Muscle of back (tissue), 11 donors: ENCODE measurements around the gene PFKFB3. TPM values are rescaled to one million over a fixed set of nuclear protein-coding genes. Genes with fewer than 3 reads are reported as not detected.
"Not testable (repeated sequence)": the region's sequence is repeated elsewhere in the genome, so short reads cannot be mapped to it uniquely, and the experiment has no call there.

Experiments
- DNase-seq, 3 donors: peaks; one replicate each; pipeline versions ENCODE4 v3.0.0 to v3.0.0-alpha.2; 2013
- polyA plus RNA-seq, 10 donors: library from polyadenylated mRNA; unstranded; fragments of 120-200 nt; gene quantifications; one replicate each; pipeline ENCODE4 v1.2.1, GENCODE V29; 2013; ENCODE audit not compliant: insufficient read length in 10 of 10

PFKFB3 gene
- polyA plus RNA-seq, 10 donors = 9.2 to 15.8 (median 12.2) TPM

GRCh38 chr10:6200734-6201515 is 1.8 kb upstream of the PFKFB3 start:
- peak; percentile 52 to 75 (median 58) for DNase-seq

- DNase-seq = peak; percentile 59 to 86 (median 82)
Measured at GRCh38 chr10:6201516-6201975, 1.2 kb upstream of the PFKFB3 start.

- DNase-seq = no peak
Measured at GRCh38 chr10:6202098-6202683, 541 bp upstream of the PFKFB3 start.

- peak in 2 of 3 donors; percentile 71 to 88 for DNase-seq
Measured at GRCh38 chr10:6203331-6204062, 765 bp downstream of the PFKFB3 start.

GRCh38 chr10:6204063-6204340 is 1.3 kb downstream of the PFKFB3 start:
- no peak for DNase-seq

- peak in 1 of 3 donors; percentile 36 for DNase-seq
Measured at GRCh38 chr10:6204341-6205191, 1.8 kb downstream of the PFKFB3 start.

GRCh38 chr10:6206486-6206885 is 3.8 kb downstream of the PFKFB3 start:
- not testable (repeated sequence) for DNase-seq

GRCh38 chr10:6207658-6208057 is 4.9 kb downstream of the PFKFB3 start:
- no peak for DNase-seq

- no peak for DNase-seq
Measured at GRCh38 chr10:6208799-6209235, 6.1 kb downstream of the PFKFB3 start.

- DNase-seq = no peak
Measured at GRCh38 chr10:6211341-6211670, 8.6 kb downstream of the PFKFB3 start.

- DNase-seq = peak in 2 of 3 donors; percentile 21 to 40
Measured at GRCh38 chr10:6211671-6212635, 9.2 kb downstream of the PFKFB3 start.

- DNase-seq = no peak
Measured at GRCh38 chr10:6212806-6213205, 10.1 kb downstream of the PFKFB3 start.

GRCh38 chr10:6213257-6213905 is 10.6 kb downstream of the PFKFB3 start:
- DNase-seq = no peak

- no peak for DNase-seq
Measured at GRCh38 chr10:6213908-6214307, 11.2 kb downstream of the PFKFB3 start.

- DNase-seq = no peak
Measured at GRCh38 chr10:6214612-6215011, 11.9 kb downstream of the PFKFB3 start.

- no peak for DNase-seq
Measured at GRCh38 chr10:6215241-6215640, 12.5 kb downstream of the PFKFB3 start.

GRCh38 chr10:6215683-6216484 is 13.2 kb downstream of the PFKFB3 start:
- DNase-seq = no peak

- no peak for DNase-seq
Measured at GRCh38 chr10:6216916-6217315, 14.2 kb downstream of the PFKFB3 start.

GRCh38 chr10:6217611-6218010 is 14.9 kb downstream of the PFKFB3 start:
- no peak for DNase-seq
